ENCODE data around the gene GGA3.
"Not testable (repeated sequence)": the region's sequence is repeated elsewhere in the genome, so short reads cannot be mapped to it uniquely, and the experiment has no call there.

The GGA3 gene

GRCh38 chr17:75207760-75208159, 53.6 kb downstream of the GGA3 start:
- FAIRE-seq = no peak

GRCh38 chr17:75207050-75207407, 54.4 kb downstream of the GGA3 start:
- not testable (repeated sequence) for FAIRE-seq

- FAIRE-seq = no peak
Observed at GRCh38 chr17:75205793-75206163, 55.6 kb downstream of the GGA3 start.

- FAIRE-seq = no peak
Observed at GRCh38 chr17:75205037-75205792, 56.2 kb downstream of the GGA3 start, which contains the start of gene NUP85. NUP85 (plus strand) TSS chr17:75205679; CDS start chr17:75205762, 83 bp downstream.

GRCh38 chr17:75199886-75200618, 61.4 kb downstream of the GGA3 start:
- FAIRE-seq = no peak

GRCh38 chr17:75194879-75195278, 66.5 kb downstream of the GGA3 start:
- FAIRE-seq = no peak

- no peak for FAIRE-seq
Observed at GRCh38 chr17:75191584-75191983, 69.8 kb downstream of the GGA3 start.

GRCh38 chr17:75188614-75189013, 72.8 kb downstream of the GGA3 start:
- no peak for FAIRE-seq
